T-helper 22 cell (primary cell): ENCODE measurements around the gene STX7.
"Not testable (repeated sequence)": the region's sequence is repeated elsewhere in the genome, so short reads cannot be mapped to it uniquely, and the experiment has no call there.

Source experiments
- DNase-seq: peaks from one replicate; pipeline ENCODE4 v3.0.0-alpha.2; 2020; ENCODE audit warnings: low read depth

Gene STX7

GRCh38 chr6:132512638-132513632, at the start of gene STX7:
Gene STX7, minus strand, starts transcription at chr6:132513116. Its CDS starts 9,586 bp downstream, at chr6:132503530.
- DNase-seq, result peak; percentile 76

- DNase-seq, result not testable (repeated sequence)
Observed at GRCh38 chr6:132560087-132560486, 47.2 kb upstream of the STX7 start.

- DNase-seq, result no peak
Observed at GRCh38 chr6:132552372-132552771, 39.5 kb upstream of the STX7 start, which contains the start of gene TAAR8. Gene TAAR8, plus strand, starts transcription at chr6:132552672. Its CDS starts 21 bp downstream, at chr6:132552693.

GRCh38 chr6:132551214-132551613, 38.3 kb upstream of the STX7 start:
- no peak for DNase-seq

- DNase-seq, result no peak
Observed at GRCh38 chr6:132548746-132549463, 36.0 kb upstream of the STX7 start.

- DNase-seq, result no peak
Observed at GRCh38 chr6:132544826-132545225, 31.9 kb upstream of the STX7 start.

GRCh38 chr6:132537977-132538376, 25.1 kb upstream of the STX7 start, which contains the start of gene TAAR9:
Gene TAAR9, plus strand, starts transcription at chr6:132538277. Its CDS starts 13 bp downstream, at chr6:132538290.
- no peak for DNase-seq

GRCh38 chr6:132537145-132537544, 24.2 kb upstream of the STX7 start:
- no peak for DNase-seq

- not testable (repeated sequence) for DNase-seq
Observed at GRCh38 chr6:132534546-132534945, 21.6 kb upstream of the STX7 start.

GRCh38 chr6:132530293-132530974, 17.5 kb upstream of the STX7 start:
- DNase-seq, result peak; percentile 12

- no peak for DNase-seq
Observed at GRCh38 chr6:132527791-132528190, 14.9 kb upstream of the STX7 start.

- no peak for DNase-seq
Observed at GRCh38 chr6:132526461-132526860, 13.5 kb upstream of the STX7 start.

- DNase-seq, result no peak
Observed at GRCh38 chr6:132525866-132526265, 12.9 kb upstream of the STX7 start.

GRCh38 chr6:132524646-132525045, 11.7 kb upstream of the STX7 start:
- DNase-seq, result no peak

GRCh38 chr6:132520953-132521352, 8.0 kb upstream of the STX7 start:
- no peak for DNase-seq

- no peak for DNase-seq
Observed at GRCh38 chr6:132515386-132515785, 2.5 kb upstream of the STX7 start.

GRCh38 chr6:132513831-132514545, 1.1 kb upstream of the STX7 start:
- DNase-seq, result no peak

GRCh38 chr6:132512342-132512637, 626 bp downstream of the STX7 start:
- no peak for DNase-seq

- no peak for DNase-seq
Observed at GRCh38 chr6:132511831-132512220, 1.1 kb downstream of the STX7 start.

GRCh38 chr6:132511210-132511830, 1.6 kb downstream of the STX7 start:
- no peak for DNase-seq
